NCI-H345 treated with DMSO at 0.1 percent for 48 hours (cell line): Measurements from ENCODE around the gene GUCA2B.

Experiments
- DNase-seq: peaks from one replicate; lab custom pipeline; 2025; ENCODE audit not compliant: unreplicated experiment; lab: John Stamatoyannopoulos, UW

Gene GUCA2B

DNA sequence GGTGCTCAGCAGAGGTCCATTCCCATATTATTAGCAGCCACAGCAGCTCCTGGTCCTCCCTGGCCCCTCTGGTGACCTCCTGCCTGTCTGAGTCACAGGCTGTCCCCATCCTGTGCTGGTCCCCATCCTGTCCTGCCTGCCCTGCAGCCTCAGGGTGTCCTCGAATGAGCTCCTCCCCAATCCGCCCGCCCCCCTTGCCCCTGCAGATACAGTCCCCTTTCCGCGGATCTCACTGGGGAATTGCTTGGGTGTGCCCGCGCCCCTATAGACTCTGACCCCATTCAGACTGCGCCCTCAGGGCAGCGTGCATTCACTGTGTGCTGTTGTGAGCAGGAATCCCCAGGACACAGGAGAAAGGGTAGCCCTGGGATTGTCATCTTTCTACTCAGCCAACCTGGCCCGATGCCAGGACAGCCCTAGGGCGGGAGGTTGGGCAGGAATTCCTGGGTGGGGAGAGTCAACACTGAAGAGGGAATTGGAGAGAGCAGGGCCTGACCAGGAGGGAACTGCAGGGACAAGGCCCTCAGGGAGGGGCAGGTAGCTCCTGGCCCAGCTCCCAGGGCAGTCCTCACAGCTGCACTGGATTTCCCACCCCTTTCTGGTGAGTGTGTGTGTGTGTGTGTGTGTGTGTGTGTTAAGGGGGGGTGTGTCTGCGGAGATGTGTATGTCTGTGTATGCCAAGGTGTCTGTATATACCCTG is 12.5 kb downstream of the GUCA2B start:
- peak; percentile 94 for DNase-seq

DNA sequence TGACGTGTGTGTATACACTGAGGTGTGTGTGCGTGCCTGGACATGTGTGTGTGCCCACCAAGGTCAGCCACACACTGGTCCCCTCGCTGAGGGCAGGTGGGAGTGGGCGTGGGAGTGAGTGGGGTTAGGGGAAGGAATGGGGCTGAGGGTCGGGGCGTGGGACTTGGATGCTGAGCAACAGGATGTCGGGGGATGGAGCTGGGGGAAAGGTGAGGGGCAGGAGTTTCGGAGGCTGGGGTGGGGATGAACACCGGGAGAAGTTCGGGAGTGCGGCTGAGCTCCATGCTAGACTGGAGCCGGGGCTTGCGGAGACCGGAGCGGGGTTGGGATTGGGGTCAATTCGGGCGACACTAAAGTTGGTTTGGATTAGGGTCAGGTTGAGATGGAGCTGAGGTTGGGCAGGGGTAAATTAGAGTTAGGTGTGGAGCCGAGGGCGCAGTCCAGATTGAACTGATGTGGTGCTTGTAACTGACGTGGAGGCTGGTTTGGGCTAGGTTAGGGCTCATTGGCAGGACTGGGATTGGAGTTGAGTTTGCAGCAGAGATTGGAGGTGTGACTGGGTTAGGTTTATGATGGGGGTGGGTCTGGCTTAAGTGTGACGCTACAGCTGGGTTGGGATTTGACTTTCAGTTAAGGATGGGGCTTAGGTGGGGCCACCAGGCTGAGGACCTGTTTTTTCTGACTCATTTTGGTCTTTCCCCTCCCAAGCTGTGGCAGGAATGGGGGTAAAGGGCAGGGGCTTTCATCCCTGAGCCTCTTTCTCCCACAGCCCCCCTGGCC is 14.6 kb downstream of the GUCA2B start:
- DNase-seq = no peak

DNA sequence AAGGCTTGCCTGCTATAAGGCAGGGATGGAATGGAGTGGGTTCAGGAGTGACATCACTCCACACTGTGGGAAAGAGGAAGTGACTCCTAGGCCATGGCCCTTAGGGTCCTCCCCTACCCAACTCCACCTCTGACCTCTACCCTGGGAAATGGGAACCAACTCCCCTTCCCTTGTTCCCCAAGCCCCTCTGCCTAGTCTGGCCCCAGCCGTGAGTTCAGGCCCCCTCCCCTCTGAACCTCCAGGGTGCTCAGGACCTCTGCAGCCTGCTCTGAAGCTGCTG is 15.1 kb downstream of the GUCA2B start:
- no peak for DNase-seq

DNA sequence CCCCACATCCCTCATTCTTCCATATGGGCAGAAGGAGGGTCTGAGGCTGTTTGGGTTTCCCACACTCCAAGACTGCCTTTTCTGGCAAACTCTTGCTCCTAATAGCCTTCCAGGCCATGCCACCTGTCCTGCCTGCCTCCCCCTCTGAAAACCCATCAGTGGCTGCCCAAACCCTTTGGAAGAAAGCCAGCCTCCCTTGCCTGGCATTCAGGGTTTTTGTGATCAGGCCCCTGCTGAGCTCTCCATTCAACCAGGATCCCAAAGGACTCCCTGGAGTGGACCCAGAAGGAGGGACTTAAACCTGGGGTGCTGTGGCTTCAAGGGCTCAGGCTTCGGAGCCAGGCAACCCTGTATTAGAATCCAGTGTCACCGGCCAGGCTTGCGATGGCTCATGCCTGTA is 15.6 kb downstream of the GUCA2B start:
- peak; percentile 80 for DNase-seq

DNA sequence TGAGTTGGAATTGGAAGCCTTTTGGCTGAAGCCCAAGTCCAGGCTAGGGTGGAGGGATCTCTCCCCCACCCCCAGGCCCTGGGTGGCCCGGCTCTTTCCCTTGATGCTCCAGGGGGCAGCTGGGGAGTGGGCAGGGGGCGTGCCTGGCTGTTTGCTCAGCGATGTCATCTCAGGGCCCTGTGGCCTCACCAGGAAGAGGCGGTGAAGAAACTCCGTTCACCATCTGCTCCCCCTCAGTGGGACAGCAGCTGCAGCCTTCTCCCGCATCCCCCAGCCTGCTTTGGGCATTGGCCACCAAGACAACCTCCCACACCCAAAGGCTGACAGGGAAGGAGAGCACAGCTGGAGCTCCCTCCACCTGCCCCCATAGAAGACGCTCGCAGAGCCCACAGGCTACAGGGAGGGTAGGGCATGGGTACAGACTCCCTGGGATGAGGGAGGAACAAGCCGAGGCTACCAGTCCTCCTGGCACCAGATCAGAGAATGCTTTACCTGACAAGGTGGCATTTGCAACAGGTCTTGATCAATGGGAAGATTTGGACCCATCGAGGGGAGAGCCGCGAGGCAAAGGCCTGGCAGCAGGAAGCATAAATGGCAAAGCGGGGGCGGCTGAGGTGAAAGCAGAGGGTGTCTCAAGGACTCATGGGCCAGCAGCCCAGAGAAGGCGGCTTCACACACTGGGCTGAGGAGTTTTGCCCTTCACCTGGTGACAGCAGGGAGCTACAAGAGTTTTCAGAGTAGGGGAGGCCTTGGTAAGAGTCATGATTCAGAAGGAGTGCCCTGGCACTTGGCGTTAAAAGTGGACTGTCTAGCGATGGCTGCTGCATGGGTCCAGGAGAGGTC is 17.8 kb downstream of the GUCA2B start:
- DNase-seq = peak; percentile 38

DNA sequence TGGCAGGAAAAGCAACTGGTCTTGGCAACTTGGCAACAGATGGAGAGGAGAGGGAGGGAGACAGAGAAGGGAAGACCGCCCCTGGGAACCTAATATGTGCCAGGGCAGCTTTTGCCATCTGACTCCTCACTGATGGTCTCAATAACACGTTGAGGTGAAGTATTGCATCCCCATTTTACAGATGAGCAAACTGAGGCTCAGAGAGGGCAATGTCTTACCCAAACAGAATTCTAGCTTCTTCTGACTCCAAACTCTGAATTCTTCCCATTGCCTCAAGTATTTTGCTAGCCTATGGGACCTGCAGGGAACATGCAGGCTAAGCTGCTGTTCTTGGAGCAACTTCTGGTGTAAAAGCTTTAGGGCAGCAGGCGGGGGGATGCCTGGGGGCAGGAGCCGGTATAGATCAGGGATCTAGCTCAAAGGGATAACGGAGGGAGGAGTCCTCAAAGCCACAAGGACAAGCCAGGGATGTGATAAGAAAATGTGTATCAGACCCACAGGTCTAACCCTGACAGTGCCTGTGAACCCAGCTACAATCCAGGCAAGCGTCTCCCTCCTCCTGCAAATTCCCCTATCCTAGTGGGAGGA is 18.6 kb downstream of the GUCA2B start:
- DNase-seq = peak; percentile 4

DNA sequence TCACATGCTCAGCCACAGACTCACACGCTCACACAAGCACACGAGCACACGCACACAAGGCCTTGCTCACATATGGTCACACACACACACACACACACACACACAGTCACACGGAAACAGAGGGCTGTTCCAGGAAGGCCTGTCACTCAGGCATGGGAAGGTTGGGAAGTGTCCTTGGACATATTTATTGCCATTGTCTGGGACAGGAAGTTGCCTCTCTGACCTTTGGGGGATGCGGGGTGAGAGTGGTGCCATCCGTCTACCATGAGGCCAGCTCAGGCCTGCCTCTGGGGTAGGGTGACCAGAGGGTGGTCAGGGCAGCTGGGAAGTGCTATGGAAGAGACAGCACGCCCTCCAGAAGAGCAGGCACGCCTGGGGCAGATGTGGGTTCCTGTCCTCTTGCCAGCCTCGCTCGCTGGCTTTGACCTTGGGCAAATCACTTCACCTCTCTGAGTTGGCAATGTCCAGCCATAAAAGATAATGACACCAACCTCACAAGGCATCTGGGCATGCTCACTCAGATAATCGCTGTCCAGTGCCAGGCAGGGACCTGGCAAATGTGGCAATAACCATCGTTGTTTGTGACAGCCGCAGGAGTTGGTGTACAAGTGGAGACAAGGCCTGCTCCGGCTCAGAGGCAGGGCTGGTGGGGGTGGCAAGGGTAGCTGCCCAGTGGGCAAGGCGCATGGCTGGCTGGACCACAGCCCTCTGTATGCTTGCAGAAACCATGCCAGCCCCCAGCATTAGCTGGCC is 19.3 kb downstream of the GUCA2B start:
- DNase-seq = no peak

DNA sequence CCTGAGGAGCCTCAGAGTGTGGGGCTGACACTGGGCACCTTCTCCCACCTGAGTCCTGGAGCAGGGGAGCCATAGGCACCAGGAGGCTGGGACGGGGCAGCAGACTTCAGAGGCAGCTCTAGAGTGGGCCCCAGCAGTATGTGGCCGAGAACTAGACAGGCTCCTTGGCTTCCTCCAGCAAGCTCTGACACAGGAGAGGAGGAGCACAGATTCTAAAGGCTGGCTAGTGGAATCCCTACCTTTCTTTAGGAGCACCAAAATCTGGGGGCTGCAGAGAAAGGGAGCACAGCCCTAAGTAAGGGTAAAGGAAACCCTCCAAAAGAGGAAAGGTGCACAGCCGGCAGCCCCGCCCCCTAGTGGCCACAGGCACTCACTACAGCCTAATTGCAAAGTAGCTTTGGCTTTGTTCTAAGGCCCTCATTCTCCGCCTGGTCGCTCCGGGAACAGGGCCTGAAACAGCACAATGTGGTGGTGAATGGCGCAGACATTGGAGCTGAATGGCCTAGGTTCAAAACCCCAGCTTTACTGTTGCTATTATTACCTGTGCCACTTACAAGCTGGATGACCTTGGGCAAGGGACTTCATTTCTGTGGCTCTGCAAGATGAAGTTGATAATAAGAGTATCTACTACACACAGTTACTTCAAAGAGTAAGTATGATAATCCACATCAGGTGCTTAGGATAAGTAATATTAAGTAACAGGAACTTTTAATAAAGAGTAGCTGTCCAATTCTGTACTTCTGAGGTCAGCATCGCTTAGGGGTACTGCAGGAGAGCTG is 20.1 kb downstream of the GUCA2B start:
- DNase-seq = peak; percentile 51

DNA sequence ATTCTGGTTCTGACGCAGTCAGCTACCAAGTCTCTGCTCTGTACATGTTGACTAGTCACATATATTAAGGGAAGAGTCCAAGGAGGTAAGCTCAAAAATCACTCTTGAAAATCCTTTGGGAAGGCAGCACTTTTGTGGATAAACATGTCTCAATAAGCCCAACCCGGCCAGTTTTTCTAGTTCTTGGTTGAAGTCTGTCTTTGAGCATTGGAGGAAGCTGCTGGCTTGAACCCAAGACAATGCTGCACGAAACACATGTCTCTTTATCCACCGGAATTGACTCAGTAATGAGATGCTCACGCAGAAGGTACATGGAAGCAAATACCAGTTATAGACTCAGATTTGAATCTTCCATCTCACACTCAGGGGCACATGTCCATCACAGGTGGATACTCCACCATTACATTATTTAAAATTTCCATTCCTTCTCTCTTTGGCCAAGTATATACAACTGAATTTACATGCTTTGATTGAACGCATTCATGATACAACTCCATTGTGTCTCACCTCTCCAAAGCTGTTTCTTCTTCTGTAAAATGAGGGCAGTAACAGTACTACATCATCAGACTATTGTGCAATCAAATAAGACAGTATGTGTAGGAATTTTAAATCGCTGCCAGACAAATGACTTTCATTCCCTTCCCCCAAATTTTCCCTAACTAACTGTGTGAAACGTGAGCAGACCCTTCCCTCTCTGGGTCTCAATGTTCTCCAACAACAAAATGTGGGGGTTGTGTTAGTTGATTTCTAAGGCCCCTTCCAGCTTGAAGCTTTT is 20.9 kb downstream of the GUCA2B start:
- DNase-seq = no peak

DNA sequence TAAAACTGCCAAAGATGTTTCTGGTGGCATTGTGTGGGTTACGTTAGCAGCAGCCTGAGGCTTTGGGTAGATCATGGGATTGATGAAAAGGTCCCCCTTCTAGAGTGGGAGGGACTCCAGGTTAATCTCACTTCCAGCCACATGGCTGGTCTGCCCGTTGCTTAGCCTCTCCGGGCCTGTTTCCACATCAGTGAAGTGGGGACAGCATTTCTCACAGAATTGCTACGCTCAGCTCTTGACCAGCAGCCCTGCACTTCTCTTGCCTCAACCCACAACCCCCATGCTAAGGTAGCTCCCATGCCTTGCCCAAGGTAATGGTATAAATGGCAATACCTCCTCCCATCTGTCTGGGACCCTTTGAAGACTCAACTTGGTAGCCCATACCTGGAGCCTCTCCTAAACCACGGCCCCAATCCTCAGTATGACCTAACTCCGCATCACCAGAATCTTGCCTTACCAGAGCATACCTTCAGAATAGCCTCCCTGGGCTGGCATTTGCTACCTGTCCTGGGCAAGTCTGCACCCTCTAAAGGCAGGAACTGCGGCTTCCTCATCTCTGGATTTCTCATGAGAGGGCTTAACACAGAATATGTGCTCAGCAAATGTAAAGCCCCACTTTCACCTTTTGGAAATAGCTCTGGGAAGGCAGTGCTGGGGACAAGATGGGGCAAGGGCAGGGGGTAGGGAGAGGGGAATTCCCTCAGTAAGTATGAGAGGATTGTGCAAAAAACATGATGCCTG is 22.3 kb downstream of the GUCA2B start:
- no peak for DNase-seq

DNA sequence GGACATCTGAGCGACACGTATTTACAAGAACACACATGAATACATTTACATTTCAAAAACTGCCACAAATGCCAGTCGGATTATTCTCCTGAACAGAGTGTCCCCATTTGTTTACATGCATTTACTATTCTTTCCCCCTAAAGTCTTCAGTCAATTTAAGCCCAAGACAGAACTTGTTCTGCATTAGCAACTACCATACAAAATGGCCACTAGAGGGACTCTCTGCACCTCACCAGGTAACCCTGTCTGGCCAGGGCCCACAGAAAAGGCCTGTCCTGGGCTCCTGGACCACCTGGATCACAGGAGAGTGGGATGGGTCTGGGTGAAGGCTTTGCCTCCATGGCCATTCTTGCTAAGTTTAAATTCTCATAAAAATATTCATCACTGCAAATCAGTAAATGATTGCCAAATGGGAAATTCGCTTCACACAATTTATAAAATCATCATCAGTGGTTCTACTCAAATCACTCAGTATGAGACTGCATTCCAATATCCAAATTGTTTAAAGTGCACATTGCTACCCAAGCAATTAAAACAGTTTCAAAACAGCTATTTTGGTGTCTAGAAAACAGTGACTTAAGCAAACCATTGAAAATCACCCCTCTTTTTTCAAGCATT is 23.8 kb downstream of the GUCA2B start:
- DNase-seq = peak; percentile 50

DNA sequence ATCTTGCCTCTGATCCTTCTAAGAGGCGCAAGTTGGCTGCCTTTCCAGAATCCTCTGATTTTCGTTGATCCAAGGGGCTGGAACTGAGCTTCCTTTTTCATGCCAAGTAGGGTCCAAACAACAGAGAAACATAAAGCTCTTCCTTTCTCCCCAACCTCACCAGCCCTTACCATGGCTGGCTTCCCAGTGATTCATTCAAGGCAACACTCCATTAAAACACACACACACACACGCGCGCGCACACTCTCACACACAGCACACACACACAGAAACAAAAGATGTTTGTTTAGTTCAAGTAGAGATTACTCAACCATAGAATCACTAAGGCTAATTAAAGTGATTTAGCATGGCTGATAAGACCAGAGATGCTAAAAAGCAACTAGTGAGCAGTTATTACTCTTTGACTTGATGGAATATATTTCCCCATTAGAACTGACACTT is 24.4 kb downstream of the GUCA2B start:
- DNase-seq = no peak

DNA sequence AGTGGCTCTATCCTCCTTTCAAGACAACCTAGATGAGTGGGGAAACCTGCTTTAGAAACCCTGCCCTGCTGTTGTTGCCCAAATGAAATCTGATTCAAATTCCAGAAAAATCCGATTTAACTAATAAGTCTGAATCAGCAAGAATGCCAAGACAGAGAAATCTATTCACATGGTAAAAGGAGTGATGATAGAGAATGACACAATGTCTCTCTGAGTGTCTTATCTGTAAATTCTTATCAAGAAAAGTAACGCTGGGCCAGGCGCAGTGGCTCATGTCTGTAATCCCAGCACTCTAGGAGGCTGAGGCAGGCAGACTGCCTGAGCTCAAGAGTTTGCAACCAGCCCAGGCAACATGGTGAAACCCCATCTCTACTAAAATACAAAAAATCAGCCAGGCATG is 25.0 kb downstream of the GUCA2B start:
- no peak for DNase-seq

DNA sequence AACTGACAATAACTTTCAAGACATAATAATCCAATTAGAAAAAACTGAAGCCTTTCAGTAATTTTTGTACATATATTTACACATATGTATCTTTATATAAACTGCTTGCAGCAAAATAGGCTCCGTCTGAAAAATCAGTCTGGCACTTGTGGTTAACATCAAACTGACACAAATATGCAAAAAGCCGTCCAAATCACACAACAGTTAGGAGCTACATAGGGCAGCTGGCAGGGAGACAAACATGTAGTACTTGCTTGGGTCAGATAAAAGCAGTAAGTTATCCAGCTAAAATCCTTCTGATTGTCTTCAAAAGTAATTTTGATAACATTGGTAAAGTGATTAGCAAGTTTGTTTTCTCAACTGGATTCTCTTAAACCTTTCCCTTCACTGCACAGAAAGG is 26.1 kb downstream of the GUCA2B start:
- DNase-seq = no peak

DNA sequence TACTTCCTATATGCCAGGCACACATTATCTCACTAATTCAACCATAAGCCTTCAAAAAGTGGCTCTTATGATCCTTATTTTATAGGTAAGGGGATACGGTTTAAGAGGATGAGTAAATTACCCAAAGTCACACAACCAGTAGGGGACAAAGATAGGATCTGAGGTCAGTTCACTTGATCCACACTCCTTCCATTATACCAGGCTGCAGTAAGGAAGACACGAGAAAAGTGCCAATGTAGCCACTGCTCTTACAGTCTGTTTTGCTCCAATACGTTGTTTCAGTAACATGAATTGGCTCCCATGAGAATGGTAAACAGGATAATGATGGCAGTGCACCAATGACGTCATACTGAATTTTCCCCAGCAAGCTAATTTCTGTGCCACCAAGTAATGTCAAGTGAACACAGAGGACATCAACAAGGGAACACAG is 26.7 kb downstream of the GUCA2B start:
- no peak for DNase-seq

DNA sequence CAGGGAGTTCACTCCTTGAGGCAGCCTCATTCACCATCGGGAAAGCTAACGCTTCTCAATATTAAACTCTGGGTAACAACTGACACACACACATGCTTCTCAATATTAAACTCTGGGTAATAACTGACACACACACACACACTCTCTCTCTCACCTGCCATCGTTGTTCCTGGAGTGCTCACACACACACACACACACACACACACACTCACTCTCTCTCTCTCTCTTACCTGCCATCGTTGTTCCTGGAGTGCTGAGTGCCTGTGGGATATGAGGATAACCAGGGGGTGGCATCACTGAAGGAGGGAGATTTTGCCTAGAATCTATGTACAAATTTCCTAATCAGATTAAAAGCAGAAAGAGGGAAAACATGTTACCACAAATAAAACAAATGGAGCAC is 28.5 kb downstream of the GUCA2B start:
- no peak for DNase-seq

DNA sequence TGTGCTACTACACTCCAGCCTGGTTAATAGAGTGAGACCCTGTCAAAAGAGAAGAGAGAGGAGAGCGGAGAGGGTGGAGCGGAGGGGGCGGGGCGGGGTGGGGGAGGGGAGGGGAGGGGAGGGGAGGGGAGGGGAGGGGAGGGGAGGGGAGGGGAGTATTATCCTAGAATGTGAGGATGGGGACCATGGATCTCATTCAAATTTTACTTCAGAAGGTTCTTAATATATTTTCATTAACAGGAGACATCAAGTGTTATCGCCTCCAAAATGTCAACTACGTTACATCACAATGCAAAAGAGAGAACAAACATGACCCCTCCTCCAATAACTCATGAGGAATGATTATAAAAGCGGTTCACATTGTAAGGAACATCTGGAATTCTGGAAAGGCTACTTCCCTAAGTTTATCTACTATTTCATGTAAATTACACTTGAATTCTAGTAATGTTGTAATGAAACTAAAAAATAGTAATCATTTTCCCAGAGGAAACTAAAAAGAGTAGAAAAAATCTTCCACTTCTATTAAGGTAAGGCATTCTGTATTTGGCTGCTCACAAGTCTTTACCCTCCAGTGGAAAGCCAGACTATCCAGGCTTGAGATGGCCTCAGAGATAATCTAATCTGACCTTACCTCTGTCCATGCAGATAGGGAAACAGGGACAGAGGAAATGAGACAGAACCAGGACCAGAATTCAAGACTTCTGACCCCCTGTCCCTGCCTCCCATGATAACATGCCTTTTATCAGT is 30.2 kb downstream of the GUCA2B start:
- DNase-seq = no peak

DNA sequence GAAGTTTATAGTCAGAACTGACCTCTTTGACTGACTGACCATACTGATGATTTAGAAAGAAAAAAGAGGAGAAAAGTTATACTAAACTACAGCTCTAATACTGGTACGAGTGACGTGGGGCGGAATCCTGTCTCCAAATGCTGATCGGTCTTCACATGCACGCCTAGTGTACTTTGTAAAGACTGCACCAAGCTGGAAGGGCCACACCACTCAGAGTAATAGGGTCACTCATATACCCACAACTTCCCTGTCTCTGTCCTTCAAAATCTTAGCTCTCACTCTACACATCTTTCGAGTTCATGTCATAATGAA is 30.7 kb downstream of the GUCA2B start:
- no peak for DNase-seq
